Middle frontal gyrus (tissue), 1 donor: Measurements from ENCODE around the gene CKS1B.
"Not testable (repeated sequence)": the region's sequence is repeated elsewhere in the genome, so short reads cannot be mapped to it uniquely, and the experiment has no call there.

Source experiments
- DNase-seq: peaks from one replicate; pipeline ENCODE4 v3.0.0-alpha.2; 2015; ENCODE audit warnings: low spot score; ENCODE audit errors: extremely low spot score

CKS1B gene

GRCh38 chr1:154963643-154964042 is 10.8 kb upstream of the CKS1B start:
- DNase-seq: no peak

GRCh38 chr1:154964359-154964758 is 10.1 kb upstream of the CKS1B start:
- no peak for DNase-seq

DNA sequence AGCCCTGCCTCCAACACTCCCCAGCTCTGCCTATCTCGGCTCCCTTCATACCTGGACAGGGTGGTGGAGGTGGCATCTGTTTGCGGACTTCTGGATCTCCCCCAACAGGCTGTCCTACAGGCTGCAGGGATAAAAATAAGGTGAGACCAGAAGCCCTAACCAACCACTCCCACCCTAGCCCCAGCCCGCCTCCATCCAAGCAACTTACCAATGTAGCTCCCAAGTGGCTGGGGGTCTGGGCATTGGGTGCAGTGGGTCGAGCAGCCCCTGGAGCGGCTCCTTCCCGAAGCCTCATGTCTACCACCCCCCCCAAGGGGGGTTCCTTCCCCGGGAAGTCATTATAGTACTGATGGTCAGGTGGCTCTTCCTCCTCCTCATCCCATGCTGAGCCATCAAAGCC is 8.4 kb upstream of the CKS1B start:
- DNase-seq: no peak

DNA sequence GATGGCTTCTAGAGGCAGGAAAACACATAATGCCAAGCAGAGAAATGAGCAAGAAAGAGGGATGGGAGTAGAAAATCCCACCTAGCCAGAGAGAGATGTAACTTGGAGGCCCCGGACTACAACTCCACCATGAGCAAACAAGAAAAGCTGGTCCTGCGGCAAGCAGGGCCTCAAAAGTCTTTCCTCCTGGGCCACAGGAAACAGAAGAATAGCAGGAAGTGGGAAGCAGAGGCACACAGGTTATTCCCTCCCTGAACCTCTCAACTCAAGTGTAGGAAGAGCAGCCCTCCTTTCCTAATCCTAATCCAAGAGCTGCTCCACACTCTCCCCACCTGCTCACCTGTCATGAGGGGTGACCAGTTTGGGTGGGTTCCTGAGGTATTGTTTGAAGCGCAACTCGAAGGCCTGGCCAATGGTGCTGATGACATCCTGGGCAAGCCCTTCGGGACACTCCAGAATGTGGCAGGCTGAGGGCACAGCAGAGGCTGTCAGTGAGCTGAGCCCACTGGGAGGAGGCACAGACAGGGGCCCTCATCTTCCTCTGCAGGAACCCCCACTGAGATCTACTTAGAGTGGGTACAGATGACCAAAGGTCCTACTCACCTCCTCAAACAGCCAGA is 7.0 kb upstream of the CKS1B start:
- DNase-seq: no peak

DNA sequence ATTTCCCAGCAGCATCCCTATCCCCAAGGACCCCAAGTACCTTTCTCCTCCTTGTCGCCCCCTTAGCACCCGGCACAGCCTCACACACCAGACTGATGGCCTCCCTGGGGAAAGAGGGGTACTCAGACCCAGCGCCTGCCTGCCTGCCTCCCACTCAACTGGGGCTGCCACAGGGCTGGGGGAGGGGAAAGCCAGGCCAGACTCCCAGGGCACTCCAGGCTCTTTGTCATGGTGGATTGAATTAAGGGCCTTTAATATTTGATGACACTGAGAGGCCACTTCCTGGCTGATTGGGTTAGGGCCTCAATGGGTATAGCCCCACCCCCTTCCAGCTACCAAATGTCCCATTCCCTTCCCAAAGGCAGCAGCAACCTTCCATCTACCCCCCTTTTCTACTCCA is 5.8 kb upstream of the CKS1B start:
- no peak for DNase-seq

GRCh38 chr1:154969246-154969645 is 5.2 kb upstream of the CKS1B start:
- DNase-seq: no peak

DNA sequence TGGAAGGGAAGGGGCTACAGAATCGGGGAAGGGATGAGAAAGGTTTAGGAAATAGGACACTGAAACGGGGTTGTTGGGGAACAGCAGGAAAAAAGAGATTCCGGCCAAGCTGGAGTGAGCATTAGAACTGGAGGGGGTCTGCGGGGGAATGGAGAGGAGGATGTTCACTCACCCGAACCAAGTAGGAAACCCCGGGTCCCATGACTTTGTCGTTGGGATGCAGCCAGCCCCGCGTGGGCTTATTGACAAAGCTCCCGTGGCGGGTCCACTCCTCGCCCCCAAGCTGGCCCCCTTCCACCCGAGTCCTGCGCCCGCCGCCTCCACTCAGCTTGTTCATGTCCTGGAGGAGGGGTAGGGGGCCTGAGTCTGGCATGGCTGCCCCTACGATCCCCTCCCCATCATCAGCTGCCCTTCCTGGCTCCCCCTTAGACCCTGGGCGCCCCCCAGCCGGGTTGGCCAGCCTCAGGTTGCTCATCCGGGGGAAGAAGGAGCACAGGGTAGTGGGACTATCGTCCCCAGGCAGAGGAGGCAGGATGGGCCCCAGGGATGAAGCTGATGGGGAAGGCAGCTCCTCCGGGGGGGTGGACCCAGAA is 4.5 kb upstream of the CKS1B start:
- DNase-seq: no peak

DNA sequence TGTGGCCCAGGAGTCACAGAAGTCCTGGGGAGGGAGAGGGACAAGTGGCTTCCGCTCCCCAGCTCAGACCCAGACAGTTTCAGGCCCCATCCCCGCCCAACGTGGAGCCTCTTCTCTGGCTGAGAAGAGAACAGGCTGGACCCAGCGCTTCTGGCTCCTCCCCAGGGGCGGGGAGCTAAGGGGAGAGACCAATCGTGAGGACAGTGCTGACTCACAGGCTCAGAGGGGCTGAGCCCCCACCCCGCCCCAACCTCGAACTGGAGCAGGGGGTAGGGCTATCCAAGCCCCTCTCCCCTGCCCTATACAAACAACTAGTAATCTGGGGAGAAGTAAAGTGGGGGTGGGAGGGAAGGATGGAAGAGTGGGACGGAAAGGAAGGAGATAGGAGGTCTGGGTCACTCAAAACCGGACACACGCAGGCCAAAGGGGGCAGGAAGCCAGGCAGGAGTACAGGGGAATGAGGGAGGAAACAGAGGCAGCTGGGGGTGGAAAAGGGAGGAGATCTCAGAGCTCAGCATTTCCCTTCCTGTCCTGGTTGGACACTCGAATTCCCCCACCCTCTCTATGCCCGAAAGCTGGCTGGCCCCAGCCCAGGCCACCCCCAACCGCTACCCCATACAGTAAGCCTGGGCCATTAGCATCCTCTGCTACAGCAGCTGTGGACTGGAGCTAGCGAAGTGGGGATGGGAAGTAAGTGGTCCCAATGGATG is 3.7 kb upstream of the CKS1B start, which contains the start of gene SHC1:
SHC1 (minus strand) TSS at position 117 of the 710 bp plus-strand sequence. CDS start 221 bp downstream, outside the sequence.
- peak; percentile 91 for DNase-seq

- DNase-seq: no peak
These were observed 3.0 kb upstream of the CKS1B start for GRCh38 chr1:154971341-154971998.

DNA sequence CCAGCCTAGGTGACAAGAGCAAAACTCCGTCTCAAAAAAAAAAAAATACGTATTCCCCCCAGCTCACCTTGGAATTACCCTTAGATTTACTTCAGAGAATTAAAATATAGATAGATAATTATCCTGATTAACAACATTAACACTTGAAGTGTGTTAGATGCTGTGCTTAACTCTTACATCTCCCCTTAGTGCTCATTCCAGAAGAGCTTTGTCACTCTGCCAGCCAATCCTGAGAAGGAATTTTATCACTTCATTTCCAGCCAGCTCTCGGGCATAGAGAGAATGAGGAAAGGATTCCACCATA is 2.3 kb upstream of the CKS1B start:
- DNase-seq: no peak

DNA sequence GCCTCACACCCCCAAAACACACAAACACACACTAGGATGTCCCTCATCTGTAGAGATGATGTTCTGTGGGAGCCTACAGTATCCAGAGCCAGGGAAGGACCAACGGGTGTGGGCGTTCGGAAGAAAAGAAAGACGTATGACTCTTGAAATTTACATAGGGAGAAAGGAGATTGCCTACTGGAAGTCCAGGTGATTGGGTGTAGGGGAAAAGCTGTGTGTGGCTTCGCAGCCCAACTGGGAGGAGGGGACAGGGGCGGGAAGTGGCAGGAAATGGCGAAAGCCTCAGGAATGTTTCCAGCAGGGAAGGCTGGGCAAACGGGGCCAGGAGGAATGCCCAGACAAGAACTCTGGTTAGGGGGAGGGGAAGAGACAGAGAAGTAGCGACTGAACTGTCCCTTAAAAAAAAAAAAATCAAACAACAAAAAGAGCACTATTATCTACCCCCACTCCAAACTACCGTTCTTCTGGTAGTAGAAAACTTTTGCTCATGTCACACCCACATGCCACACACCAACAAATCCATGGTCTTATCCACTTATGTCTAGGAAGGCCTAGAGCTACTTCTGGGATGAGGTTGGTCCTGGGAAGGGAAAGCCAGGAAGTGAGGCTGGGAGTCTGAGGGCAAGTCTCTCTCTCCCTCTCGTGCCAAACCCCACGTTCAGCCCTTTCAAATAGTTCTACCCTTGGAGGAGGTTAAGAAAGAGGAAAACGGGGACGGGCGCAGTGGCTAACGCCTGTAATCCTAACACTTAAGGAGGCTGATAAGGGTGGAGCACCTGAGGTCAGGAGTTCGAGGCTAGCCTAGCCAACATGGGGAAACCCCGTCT is 1.8 kb upstream of the CKS1B start:
- DNase-seq: no peak

DNA sequence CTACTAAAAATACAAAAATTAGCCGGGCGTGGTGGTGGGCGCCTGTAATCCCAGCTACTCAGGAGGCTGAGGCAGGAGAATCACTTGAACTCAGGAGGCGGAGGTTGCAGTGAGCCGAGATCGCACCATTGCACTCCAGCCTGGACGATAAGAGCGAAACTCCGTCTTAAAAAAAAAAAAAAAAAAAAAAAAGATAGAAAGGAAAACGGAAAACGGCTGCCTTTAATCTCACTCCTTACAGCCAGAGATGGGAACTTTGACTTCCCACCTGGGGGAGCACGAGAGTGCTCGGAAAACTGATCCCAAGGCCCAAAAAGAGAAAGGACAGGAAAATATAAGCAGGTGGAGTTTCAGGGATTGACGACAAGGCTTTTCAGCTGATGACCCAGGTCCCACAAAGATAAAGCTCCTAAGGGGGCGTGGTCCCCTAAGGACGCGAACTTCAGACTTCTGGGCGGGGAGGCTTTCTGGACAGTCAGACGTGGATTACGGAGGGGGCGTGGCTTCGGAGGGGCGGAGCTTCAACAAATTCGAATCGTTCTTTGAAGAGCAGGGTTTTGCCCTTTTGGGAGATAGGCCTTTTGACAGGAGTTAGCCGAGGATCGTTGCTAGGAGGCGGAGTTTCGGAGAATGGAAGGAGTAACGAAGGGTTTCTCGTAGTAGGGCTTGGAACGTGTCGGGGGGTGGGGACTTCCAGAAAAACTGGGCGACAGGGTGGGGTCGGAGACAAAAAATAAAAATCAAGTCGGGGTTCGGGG is 958 bp upstream of the CKS1B start:
- peak; percentile 69 for DNase-seq

DNA sequence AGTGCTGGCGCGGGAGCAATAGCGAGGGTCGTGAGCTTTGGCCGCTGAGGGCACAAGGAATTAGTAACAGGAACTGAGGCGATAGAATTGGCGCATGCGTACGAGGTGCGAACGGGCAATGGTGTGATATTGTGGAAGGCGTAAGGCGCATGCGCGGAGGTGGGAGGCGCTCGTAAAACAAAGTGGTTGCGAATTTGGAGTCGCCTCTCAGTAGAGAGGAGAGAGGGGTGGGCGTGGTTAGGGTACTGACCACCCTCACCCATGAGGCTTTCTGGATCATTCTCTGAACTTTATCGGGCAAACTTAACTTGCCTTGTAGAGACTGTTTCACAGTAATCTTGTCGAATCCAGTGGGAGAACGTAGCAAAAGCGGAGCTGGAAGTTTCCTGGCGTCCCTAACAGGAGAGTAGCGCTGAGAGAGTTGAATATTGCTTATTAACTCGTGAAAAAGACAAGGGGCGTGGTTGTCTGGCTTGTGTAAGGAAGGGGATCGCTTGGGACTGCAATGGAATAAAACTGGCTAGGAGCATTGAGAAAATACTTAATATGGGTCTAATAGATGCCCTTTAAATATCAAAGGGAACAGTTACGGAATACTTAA is 427 bp downstream of the CKS1B start:
- DNase-seq: peak; percentile 91

DNA sequence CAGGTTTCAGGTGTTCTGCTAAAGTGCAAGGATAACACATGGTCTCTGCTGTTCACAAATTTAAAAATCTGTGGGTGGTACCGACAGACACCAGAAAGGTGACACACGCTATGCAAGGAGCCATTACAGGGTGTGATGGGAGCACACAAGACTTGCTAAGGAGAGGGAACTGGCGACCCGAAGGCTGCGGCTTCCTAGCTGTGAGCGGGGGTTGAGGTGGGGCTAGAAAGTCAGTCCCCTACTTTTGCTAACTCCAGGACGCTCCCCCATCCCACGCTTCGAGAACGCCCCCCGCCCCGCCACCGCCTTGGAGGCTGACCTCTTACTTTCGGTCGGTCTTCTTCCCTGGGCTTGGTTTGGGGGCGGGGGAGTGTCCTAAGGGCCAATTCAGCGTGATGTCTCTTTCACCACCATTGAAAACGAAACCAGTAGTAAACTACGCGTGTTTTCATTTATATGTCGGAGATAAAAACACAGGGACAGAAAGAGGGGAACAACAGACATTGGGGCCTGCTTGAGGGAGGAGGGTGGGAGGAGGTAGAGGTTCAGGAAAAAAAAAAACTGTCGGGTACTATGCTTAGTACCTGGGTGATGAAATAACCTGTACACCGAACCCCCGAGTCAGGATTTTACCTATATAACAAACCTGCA is 1.1 kb downstream of the CKS1B start:
- no peak for DNase-seq

GRCh38 chr1:154977762-154978161 is 3.3 kb downstream of the CKS1B start:
- not testable (repeated sequence) for DNase-seq

GRCh38 chr1:154978360-154978759 is 3.9 kb downstream of the CKS1B start:
- no peak for DNase-seq

DNA sequence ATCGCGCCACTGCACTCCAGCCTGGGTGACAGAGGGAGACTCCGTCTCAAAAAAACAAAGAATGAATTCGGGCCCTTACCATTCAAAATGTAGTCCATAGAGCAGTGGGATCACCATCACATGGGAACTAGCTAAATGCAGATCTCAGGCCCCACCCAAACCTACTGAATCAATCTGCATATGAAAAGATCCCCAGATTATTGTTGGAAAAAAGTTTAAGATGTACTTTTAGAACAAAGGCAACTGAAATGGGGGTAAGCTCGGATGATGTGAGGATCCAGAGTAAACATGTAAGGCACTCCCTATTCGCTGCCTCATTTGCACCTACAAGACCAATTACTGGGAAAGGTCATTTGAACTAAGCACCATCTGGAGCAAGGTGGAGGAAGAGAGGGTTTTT is 7.9 kb downstream of the CKS1B start:
- DNase-seq: no peak

DNA sequence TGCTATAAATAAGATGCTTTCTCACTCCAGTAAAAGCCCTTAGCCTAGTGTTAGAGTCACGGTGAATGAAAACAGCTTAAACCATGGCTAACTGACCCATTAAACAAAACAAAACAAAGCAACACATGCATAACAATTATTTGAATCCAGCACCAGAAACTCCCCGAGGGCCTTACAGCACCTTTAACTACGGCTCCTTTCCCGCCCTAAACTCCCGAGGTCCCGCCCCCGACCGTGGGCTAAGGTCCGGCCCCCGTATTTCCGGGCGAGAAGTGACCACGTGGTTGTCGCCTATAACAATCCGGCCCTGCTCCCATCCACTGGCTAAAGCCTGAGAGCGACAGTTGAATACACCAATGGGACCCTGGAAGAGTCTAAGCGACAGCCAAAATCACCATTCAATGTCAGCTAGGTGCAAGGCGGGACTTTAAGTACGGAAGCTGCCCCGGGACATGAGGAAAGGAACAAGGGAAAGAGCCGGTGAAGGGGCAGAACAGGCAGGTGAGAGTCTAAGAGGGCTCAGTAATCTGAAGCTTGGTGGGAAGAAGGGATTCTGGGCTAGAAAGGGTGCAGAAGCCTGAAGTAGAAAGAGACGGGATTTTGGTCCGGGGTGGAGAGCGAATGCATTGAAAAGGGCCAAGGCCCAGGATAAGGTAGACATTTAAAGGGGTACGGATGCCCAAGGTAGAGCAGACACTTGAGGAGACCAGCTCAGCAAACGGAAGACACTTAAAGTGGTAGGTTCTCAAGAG is 8.6 kb downstream of the CKS1B start, which contains the start of gene FLAD1:
FLAD1 (plus strand) TSS at position 448 of the 752 bp plus-strand sequence. CDS start 351 bp downstream, outside the sequence.
- DNase-seq: peak; percentile 96
